Glomerular visceral epithelial cell (primary cell): Measurements from ENCODE around the gene TRIM9.

ENCODE experiments used
- DNase-seq: peaks from one replicate; pipeline ENCODE4 v3.0.0-alpha.2; 2016; ENCODE audit errors: extremely low spot score

Gene TRIM9

GRCh38 chr14:50936016-50936340, 158.9 kb downstream of the TRIM9 start:
- no peak for DNase-seq

- no peak for DNase-seq
Observed at GRCh38 chr14:50935126-50936015, 159.5 kb downstream of the TRIM9 start.

GRCh38 chr14:50932592-50933495, 162.1 kb downstream of the TRIM9 start:
- no peak for DNase-seq

- no peak for DNase-seq
Observed at GRCh38 chr14:50932156-50932555, 162.7 kb downstream of the TRIM9 start.

- no peak for DNase-seq
Observed at GRCh38 chr14:50931559-50931958, 163.3 kb downstream of the TRIM9 start.

GRCh38 chr14:50929506-50929905, 165.4 kb downstream of the TRIM9 start:
- no peak for DNase-seq

GRCh38 chr14:50928002-50928635, 166.8 kb downstream of the TRIM9 start:
- peak; percentile 66 for DNase-seq

GRCh38 chr14:50926851-50927386, 168.0 kb downstream of the TRIM9 start:
- DNase-seq: no peak
